Measurements from ENCODE around the gene MACROD2.

MACROD2 gene

GRCh38 chr20:14525426-14525825, 530.1 kb downstream of the MACROD2 start:
- no peak for DNase-seq (ENCODE audit: low read depth in 2 of 2)

DNA sequence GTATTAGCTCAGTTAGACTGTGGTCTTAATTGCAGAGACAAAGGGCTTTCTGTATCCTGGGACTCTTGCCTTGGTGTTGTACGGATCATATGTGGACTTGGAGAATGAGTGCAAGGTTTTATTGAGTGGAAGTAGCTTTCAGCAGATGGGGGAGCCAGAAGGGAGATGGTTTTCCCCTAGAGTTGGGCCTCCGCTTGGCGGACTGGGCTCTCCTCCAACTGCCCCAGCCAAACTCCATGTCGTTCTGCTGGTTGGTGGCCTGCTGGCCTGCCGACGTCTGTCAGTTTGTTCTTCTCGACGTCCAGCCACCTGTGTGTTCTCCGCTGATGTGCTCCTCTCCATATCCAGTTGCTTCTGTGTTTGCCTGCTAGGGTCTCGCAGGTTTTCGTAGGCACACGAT, 531.6 kb downstream of the MACROD2 start:
- no peak for DNase-seq (ENCODE audit: low read depth in 2 of 2)

DNA sequence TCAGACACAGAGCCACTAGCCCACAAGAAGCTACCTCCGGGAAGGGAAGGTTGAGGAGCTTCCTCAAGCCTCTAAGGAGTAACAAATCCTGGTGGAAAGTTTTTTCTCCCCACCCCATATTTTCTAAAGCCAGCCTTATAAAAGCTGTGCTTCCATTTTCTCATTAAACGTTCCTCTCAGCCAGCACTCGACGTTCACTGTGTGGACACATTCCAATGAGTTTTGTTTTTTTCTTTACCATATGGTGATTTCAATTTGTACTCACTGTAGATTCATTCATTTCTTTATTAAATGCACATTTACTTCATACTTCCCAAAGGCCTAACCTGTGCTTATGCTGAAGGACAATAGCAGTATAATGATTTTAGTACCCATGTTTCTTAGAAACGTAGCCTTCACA, 536.5 kb downstream of the MACROD2 start:
- DNase-seq (ENCODE audit: low read depth in 2 of 2): no peak

- DNase-seq (ENCODE audit: low read depth in 2 of 2): no peak
Observed at GRCh38 chr20:14536738-14537137, 541.4 kb downstream of the MACROD2 start.

DNA sequence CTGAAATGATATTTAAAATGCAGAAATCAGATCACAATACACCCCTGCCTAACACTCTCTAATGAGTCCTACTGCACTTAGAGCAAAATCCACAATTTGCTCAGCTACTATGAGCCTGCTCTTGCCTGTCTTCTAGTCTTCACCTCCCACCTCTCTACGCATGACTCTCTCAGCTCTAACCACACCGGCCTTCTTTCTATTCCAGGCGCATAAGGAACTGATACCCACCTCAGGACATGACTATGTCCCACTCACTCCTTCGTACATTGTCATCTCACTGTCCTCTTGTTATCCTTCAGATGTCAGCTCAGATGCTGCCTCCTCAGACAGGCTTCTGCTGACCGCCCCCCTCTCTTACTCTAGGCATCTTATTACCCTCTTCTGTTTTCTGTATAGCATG, 543.1 kb downstream of the MACROD2 start:
- no peak for DNase-seq (ENCODE audit: low read depth in 2 of 2)

DNA sequence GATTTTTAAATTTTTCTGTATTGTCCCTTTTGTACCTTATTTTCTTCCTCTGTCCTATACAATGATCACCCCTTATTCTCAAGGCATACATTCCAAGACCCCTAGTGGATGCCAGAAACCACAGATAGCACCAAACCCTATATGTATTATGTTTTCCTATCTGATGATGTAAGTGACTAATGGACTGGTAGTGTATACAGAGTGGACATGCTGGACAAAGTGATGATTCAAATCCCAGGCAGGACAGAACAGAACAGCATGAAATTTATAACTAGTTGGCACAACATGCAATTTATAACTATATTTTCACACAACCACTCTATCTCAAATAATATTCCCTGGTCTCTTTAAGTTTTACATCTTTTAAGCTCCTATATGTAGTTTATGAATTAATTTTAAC, 547.7 kb downstream of the MACROD2 start:
- DNase-seq (ENCODE audit: low read depth in 2 of 2): no peak

- no peak for DNase-seq (ENCODE audit: low read depth in 2 of 2)
Observed at GRCh38 chr20:14544688-14545087, 549.4 kb downstream of the MACROD2 start.

DNA sequence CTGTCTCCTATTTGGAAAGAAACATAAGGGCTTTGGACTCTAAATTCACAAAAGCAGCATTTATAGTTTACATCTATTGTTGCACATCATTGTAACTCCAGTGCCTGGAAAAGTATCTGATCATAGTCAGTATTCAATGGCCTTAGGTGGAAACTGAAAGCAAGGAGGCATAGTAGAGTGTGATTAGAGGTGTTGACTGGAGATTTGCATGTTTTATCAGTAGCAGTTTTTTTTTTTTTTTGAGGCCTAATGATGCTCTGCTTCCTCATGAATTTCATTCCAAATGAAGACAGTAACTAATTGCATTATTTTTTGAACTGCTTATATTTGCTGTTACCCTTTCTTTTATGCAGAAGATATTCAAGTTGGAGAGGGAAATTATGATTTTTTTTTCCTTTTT, 555.3 kb downstream of the MACROD2 start:
- no peak for DNase-seq (ENCODE audit: low read depth in 2 of 2)

DNA sequence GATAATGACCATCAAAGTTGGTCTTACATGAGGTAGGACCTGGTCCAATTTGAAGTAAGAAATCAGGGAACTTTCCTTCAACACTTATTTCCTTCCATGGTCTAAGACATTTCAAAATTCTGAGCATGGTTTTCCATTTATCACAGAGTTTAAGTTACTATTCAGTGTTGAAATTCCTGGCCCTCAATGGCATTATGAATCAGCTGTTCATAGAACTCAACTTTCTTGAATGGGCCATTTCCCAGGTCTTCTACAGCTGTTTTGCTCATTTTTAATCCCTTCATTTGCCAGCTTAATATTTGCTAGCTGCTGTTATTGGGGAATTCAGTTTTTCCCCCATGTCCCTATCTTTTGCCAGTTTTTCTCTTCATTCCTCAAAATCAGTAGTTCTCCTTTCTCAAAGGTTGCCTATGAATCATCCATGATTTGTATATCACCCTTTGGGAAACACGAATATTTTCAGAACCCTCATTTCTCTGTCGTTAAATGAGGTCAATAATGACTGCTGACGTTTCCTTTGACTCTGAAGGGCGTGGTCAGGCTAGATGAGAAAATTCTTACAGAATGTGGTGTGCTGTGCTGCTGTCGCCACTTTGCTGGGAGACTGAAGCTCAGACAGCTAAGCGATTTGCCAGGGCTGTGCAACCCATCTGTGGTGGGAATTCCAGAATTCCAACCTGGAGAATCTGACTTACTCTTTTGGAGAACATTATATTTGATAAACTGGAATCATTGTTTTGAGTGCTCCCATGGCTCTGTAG, 558.6 kb downstream of the MACROD2 start:
- no peak for DNase-seq (ENCODE audit: low read depth in 2 of 2)

- DNase-seq (ENCODE audit: low read depth in 2 of 2): no peak
Observed at GRCh38 chr20:14555676-14556075, 560.4 kb downstream of the MACROD2 start.

GRCh38 chr20:14556206-14556605, 560.9 kb downstream of the MACROD2 start:
- no peak for DNase-seq (ENCODE audit: low read depth in 2 of 2)

GRCh38 chr20:14559612-14560011, 564.3 kb downstream of the MACROD2 start:
- DNase-seq (ENCODE audit: low read depth in 2 of 2): no peak

- DNase-seq (ENCODE audit: low read depth in 2 of 2): no peak
Observed at GRCh38 chr20:14561741-14562221, 566.5 kb downstream of the MACROD2 start.

GRCh38 chr20:14562981-14563380, 567.7 kb downstream of the MACROD2 start:
- no peak for DNase-seq (ENCODE audit: low read depth in 2 of 2)

- no peak for DNase-seq (ENCODE audit: low read depth in 2 of 2)
Observed at GRCh38 chr20:14566505-14566904, 571.2 kb downstream of the MACROD2 start.

DNA sequence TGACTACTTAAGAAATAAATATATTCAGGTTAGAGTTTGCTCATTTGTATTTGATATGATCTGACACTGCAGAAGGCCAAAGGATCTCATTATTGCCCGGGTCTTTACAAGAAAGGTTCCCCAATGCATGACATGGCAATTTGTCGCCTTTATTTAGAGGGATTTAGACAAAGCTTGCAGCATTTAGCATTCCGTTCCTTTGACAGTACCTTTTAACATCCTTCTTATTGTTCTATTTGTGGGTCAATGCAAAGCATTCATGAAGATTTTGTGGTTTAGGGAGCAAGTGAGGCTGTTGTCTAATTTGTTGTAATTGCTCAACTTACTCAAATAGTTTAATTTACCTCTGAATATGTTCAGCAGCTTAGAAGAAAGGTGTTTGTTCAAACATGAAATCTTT, 572.9 kb downstream of the MACROD2 start:
- DNase-seq (ENCODE audit: low read depth in 2 of 2): no peak

DNA sequence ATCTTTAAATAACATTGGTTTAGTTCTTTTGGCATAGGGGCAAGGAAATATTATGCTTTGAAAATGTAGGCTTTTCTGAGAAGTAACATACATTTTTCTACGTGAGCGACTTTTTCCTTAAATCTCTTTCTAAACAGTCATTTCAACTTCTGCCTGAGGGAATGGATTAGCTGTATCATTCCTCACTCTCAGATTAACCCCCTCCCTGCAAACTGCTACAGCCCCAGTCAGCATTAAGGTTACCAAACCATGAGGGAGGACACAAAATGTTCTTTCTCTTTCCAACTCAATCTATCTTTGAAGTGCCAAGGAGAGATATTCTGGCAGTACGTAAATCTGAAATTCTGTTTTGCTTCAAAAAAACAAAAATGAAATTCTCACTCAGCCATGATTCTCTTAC, 573.4 kb downstream of the MACROD2 start:
- no peak for DNase-seq (ENCODE audit: low read depth in 2 of 2)

- no peak for DNase-seq (ENCODE audit: low read depth in 2 of 2)
Observed at GRCh38 chr20:14569641-14570040, 574.3 kb downstream of the MACROD2 start.

- DNase-seq (ENCODE audit: low read depth in 2 of 2): no peak
Observed at GRCh38 chr20:14570811-14571210, 575.5 kb downstream of the MACROD2 start.

- no peak for DNase-seq (ENCODE audit: low read depth in 2 of 2)
Observed at GRCh38 chr20:14573676-14574075, 578.4 kb downstream of the MACROD2 start.

DNA sequence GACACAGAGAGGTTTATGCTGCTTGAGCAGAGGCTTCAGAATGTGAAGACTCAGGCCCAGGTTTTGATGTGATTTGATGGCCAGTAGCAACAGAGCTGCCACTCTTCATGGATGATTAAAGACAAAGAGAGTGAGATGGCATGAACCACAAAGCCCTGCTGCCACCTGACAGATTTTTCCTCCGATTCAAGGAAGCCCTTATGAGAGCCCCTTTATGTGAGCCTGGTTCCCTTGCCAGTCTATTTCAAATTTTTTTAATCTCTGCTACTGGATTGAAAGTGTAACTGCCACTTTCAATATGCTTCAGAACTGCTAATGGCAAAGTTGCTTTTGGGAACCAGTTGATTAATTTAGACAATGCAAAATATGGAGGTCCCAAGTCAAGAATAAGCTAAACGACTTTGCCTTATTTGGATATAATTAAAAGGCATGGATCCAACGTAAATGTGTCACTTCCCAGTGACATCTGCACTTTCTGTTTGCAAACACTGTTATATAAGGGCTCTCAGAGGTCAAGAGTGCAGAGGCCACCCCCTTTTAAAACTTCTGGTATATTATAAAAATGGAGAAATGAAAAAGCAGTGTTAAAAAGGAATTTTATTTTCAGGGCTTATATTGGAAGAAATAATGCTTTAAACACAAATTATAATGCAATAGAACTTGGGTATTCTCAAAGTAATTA, 581.0 kb downstream of the MACROD2 start:
- no peak for DNase-seq (ENCODE audit: low read depth in 2 of 2)

- DNase-seq (ENCODE audit: low read depth in 2 of 2): no peak
Observed at GRCh38 chr20:14580418-14581074, 585.2 kb downstream of the MACROD2 start.

- DNase-seq (ENCODE audit: low read depth in 2 of 2): no peak
Observed at GRCh38 chr20:14581731-14582130, 586.4 kb downstream of the MACROD2 start.

Measured in stimulated activated CD8-positive, alpha-beta memory T cell treated with anti-CD3 and anti-CD28 coated beads, Interleukin-15, amount 100 ng/mL, for 48 hours (primary cell).